Thoracic aorta (tissue), 2 donors: ENCODE data around the gene DRC1. TPM values are rescaled to one million over a fixed set of nuclear protein-coding genes. Genes with fewer than 3 reads are reported as not detected.

Experiments
- ATAC-seq: fragments of 150-250 bp; one replicate; pipeline ENCODE4 v1.8.0; 2017; ENCODE audit warnings: low read depth; ENCODE audit not compliant: insufficient number of reproducible peaks, low FRiP score
- DNase-seq: peaks from one replicate; pipeline ENCODE4 v3.0.0-alpha.2; 2020; ENCODE audit warnings: low spot score
- H3K27ac ChIP-seq, 2 donors: fragments of 200-600 bp; sonication (generic); 1 replicate in 1 of 2; 2 replicates in 1 of 2; pipeline ENCODE4 v1.5.1; 2016; ENCODE audit warnings: mild to moderate bottlenecking in 2 of 2, moderate library complexity in 2 of 2
- H3K27me3 ChIP-seq: fragments of 200-600 bp; sonication (generic); replicated peaks from 2 replicates; pipeline ENCODE4 v1.6.0; 2016; ENCODE audit warnings: mild to moderate bottlenecking; ENCODE audit not compliant: insufficient read depth
- H3K36me3 ChIP-seq: fragments of 200-600 bp; sonication (generic); one replicate; pipeline ENCODE4 v1.5.1; 2016
- H3K4me1 ChIP-seq, 2 donors: fragments of 200-600 bp; sonication (generic); 1 replicate in 1 of 2; 2 replicates in 1 of 2; pipeline versions ENCODE4 v1.5.1 to v1.6.0; 2016; ENCODE audit warnings: low read depth in 2 of 2, mild to moderate bottlenecking in 1 of 2; ENCODE audit not compliant: control insufficient read depth in 1 of 2
- H3K4me3 ChIP-seq: fragments of 200-600 bp; sonication (generic); 2 replicates; pipeline ENCODE4 v1.5.1; 2016; ENCODE audit warnings: mild to moderate bottlenecking
- H3K9me3 ChIP-seq: fragments of 200-600 bp; sonication (generic); 2 replicates; pipeline ENCODE4 v1.5.1; 2016
- total RNA-seq, 2 donors: library from RNA; depleted of rRNA; stranded (reverse); fragments of >200 nt; gene quantifications; one replicate each; pipeline versions ENCODE4 v1.1.0 to v1.2.3, GENCODE V29; 2016
- TF ChIP-seq, protein P1 (sequence below): fragments of 200-600 bp; sonication (generic); IDR thresholded peaks from one replicate; pipeline ENCODE4 v1.5.1; 2019; ENCODE audit warnings: antibody characterized with exemption

The DRC1 gene
- total RNA-seq, 2 donors from 2014 or later = not detected

DNA sequence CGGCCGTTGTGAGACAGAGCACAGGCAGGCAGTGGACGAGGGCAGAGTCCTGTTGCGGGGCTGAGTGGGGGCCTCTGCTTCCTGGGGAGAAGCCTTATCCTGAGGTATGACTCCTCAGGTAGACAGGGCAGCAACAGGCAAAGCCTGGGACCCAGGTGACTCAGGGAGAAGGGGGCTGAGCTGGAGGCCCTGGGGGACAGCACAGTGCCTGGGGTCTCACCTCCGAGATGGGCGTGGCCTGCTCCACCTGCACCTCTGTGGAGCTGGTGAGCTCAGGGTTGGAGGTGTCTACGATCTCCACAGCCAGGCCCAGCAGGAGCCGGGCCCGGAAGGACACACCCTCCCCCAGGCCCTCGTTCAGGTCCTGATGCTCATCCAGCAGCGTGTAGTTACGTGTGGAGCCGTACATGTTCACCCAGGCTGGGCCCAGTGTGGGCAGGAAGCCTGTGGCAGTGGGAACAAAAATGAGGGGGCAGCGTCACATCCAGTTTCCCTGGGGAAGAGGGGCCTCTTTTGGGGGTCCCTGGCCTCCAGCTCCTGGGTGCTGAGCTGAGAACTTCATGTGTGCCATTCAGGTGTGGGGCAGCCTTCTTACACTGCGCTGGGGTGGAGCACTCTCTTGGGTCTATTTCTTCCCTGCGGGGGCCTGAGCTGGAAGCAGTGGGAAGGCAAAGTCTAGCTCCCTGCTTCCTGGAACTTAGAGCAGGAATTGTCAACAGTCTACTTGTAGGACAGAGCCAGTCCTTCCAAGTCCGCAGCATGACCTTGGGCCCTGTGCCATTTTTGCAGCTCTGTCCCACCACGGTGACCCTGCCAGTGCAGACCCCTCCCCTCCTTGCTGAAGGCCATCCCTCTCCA is 79.1 kb downstream of the DRC1 start:
- TF ChIP-seq, protein P1, sequence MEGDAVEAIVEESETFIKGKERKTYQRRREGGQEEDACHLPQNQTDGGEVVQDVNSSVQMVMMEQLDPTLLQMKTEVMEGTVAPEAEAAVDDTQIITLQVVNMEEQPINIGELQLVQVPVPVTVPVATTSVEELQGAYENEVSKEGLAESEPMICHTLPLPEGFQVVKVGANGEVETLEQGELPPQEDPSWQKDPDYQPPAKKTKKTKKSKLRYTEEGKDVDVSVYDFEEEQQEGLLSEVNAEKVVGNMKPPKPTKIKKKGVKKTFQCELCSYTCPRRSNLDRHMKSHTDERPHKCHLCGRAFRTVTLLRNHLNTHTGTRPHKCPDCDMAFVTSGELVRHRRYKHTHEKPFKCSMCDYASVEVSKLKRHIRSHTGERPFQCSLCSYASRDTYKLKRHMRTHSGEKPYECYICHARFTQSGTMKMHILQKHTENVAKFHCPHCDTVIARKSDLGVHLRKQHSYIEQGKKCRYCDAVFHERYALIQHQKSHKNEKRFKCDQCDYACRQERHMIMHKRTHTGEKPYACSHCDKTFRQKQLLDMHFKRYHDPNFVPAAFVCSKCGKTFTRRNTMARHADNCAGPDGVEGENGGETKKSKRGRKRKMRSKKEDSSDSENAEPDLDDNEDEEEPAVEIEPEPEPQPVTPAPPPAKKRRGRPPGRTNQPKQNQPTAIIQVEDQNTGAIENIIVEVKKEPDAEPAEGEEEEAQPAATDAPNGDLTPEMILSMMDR = no peak
- Histone ChIP-seq H3K9me3 (no peaks in the 10 kb centered on the region), H3K4me1 (no peaks in the 10 kb centered on the region), H3K36me3 (no peaks in the 10 kb centered on the region), H3K27ac (no peak overlapping the region), H3K4me3 (no peak overlapping the region), H3K27me3 (no peaks in the 10 kb centered on the region)
- DNase-seq = no peak
- ATAC-seq = no peak

DNA sequence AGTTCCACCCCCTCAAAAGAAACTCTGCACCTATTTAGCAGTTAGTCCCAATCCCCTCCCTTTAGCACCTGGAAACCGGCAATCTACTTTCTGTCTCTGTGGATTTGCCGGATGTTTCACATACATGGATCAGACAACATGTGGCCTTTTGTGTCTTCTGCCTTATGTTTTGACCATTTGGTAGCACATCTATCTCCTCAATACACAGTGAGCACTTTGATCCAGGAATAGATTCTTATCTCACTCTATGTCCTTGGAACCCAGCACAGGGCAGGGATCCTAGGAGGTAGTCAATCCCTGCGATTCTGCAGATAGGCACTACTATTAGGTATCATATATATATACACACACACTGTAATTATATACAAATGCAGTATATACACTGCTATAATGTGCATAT is 80.0 kb downstream of the DRC1 start:
- no peaks in the 10 kb centered on the region for H3K4me1 ChIP-seq
- TF ChIP-seq, protein P1 = no peak
- no peak overlapping the region for H3K4me3 ChIP-seq
- no peaks in the 10 kb centered on the region for H3K27me3 ChIP-seq
- ATAC-seq = no peak
- H3K27ac ChIP-seq = no peak overlapping the region
- no peak for DNase-seq
- no peaks in the 10 kb centered on the region for H3K36me3 ChIP-seq
- H3K9me3 ChIP-seq = no peaks in the 10 kb centered on the region

- ATAC-seq (no peak), DNase-seq (no peak)
- TF ChIP-seq, protein P1 = no peak
- no peak overlapping the region for H3K4me3 ChIP-seq
- H3K36me3 ChIP-seq = no peaks in the 10 kb centered on the region
- H3K27ac ChIP-seq = no peak overlapping the region
- no peaks in the 10 kb centered on the region for H3K4me1 ChIP-seq
- H3K9me3 ChIP-seq = no peaks in the 10 kb centered on the region
- no peaks in the 10 kb centered on the region for H3K27me3 ChIP-seq
Observed at GRCh38 chr2:26482211-26483026, 80.7 kb downstream of the DRC1 start.

DNA sequence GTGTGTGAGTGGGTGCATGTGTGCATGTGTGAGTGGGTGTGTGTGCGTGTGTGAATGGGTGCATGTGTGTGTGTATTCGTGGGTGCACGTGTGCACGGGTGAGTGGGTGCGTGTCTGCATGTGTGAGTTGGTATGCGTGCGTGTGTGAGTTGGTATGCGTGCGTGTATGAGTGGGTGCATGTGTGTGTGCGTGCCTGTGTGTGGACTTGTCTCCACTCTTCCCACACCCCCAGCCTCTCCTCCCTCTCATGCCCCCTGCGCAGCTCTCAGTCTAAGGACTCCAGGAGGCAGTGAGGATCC is 81.3 kb downstream of the DRC1 start:
- TF ChIP-seq, protein P1 = no peak
- Histone ChIP-seq H3K36me3 (no peaks in the 10 kb centered on the region), H3K4me3 (no peak overlapping the region), H3K27me3 (no peaks in the 10 kb centered on the region), H3K9me3 (no peaks in the 10 kb centered on the region), H3K27ac (no peak overlapping the region), H3K4me1 (no peaks in the 10 kb centered on the region)
- DNase-seq (no peak), ATAC-seq (no peak)

- ATAC-seq (no peak), DNase-seq (no peak)
- Histone ChIP-seq H3K36me3 (no peaks in the 10 kb centered on the region), H3K27ac (no peak overlapping the region), H3K9me3 (no peaks in the 10 kb centered on the region), H3K4me3 (no peak overlapping the region), H3K27me3 (no peaks in the 10 kb centered on the region), H3K4me1 (no peaks in the 10 kb centered on the region)
- TF ChIP-seq, protein P1 = no peak
Observed at GRCh38 chr2:26483516-26483915, 81.8 kb downstream of the DRC1 start.
